GM19328 (cell line): Measurements from ENCODE around the gene STAP1.
A peak's percentile ranks its signal among the peaks of the same experiment; 100 is the strongest.

Experiments
- ATAC-seq: cut with Tn5 transposase; IDR thresholded peaks from one replicate; pipeline ENCODE4 v1.9.1; 2021; ENCODE audit warnings: mild to moderate bottlenecking, moderate library complexity; ENCODE audit not compliant: unreplicated experiment

Gene STAP1

GRCh38 chr4:67554096-67554495, 4.4 kb upstream of the STAP1 start:
- ATAC-seq, result no peak

- ATAC-seq, result no peak
Measured at GRCh38 chr4:67555447-67555846, 3.1 kb upstream of the STAP1 start.

GRCh38 chr4:67556436-67556835, 2.1 kb upstream of the STAP1 start:
- ATAC-seq, result no peak

- no peak for ATAC-seq
Measured at GRCh38 chr4:67565284-67565683, 6.8 kb downstream of the STAP1 start.

- ATAC-seq, result no peak
Measured at GRCh38 chr4:67566335-67566734, 7.8 kb downstream of the STAP1 start.

GRCh38 chr4:67568820-67569219, 10.3 kb downstream of the STAP1 start:
- no peak for ATAC-seq

DNA sequence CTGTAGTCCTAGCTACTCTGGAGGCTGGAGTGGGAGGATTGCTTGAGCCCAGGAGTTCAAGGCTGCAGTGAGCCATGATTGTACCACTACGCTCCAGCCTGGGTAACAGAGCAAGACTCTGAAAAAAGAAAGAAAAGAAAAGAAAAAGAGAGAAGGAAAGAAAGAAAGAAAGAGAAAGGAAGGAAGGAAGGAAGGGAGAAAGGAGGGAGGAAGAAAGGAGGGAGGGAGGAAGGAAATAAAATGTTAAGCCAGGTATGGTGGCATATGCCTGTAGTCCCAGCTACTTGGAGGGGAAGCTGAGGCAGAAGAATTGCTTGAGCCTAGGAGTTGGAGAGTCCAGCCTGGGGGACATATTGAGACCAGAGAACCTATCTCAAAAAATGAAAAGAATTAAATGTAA, 12.0 kb downstream of the STAP1 start:
- no peak for ATAC-seq

DNA sequence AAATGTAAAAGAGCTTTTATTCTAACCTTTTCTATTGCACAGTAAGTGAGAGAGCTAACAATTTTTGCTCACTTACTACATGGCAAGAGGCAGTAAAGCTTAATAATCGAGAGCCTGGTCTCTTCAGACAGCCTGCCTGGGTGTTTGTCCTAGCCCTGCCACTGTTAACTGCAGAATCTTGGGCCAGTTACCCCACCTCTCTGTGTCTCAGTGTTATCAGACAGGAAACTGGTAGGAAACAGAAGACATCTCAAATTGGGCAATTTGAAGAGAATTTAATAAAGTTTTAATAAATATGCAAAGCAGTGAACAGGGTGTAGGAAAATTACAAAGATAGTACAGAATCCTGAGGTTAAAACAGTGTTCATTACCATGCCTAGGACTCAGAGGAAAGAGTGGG, 13.4 kb downstream of the STAP1 start:
- ATAC-seq, result no peak

DNA sequence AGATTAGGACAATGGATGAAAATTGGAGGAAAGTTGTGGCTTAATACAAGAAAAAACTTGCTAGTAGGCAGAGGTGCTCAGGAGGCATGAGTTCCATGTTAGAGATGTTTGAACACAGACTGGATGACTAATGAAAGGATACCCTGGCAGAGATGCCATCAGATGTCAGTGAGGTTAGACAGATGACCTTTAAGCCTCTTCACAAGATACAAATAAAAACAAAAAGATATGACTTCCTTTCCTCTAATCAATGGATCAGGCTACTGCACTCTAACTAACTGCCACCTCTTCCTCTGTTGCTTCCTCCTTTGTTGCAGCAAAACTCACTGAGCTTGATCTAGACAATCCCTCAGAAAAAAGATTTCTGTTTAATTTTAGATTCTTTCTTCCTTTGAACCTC, 14.7 kb downstream of the STAP1 start:
- ATAC-seq, result no peak

GRCh38 chr4:67575232-67576058, 16.9 kb downstream of the STAP1 start:
- peak; percentile 96 for ATAC-seq

- no peak for ATAC-seq
Measured at GRCh38 chr4:67576059-67576466, 17.5 kb downstream of the STAP1 start.

- no peak for ATAC-seq
Measured at GRCh38 chr4:67576538-67576937, 18.0 kb downstream of the STAP1 start.

DNA sequence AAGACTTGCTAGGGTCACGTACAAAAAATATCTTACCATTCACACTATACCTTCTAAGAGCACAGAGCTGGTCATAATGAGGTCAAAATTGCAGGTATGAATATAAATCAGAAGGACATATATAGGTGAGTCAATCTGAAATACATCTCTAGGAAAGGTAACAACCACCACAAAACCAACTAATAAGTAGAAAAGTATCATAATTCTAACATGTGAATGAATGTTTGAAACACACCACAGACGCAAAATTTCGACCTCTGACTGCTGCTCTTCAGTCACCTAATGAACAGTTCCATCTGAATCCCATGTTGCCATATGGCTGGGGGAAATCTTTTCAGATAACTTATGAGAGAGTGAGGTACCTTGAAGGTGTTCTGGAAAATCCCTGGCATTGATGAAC, 22.1 kb downstream of the STAP1 start:
- ATAC-seq, result no peak

DNA sequence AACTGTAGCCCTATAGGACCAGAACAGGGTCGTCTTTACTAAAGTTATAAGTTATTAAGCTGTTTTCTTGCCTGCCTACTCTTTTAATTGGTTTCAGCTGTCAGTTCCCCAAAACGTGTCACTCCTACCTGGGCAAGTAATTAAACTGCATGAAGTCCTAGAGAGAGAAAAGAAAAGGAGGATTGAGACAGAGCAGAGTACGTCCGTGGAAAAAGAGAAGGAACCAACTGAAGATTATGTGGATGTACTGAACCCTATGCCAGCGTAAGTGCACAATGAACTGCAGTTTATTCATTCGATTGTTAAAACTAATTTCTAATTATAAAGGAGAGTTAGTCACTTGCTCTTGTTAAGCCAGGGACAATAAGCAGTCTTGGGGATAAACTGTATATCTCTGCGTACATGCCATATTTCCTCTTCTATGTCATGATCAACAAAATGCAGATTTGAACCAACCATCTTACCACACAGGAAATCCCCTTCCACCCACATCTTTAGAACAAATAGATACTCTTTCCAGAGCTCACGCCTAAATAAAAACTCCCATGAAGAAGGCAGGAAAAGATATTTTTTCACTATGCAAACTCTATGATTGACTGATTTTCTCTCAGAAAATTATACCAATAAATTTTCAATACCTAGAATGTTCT, 22.8 kb downstream of the STAP1 start:
- no peak for ATAC-seq

- ATAC-seq, result no peak
Measured at GRCh38 chr4:67581913-67582312, 23.4 kb downstream of the STAP1 start.

DNA sequence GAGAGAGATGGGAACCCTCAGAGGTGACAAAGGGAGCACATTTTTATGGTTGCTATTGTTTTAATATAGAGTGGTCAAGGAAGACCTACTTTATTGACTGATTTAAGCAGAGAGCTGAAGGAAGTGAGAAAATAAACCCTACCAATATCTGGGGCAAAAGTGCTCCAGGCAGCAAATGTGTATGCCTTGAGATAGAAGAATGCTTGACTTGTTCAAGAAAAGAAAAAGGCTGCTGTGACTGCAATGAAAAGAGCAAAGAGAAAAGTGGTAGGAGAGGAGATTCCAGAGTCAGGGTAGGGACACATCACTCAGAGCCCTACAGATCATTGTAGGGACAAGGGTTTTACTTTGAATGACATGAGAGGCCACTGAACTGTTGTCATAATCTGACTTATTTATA, 26.0 kb downstream of the STAP1 start:
- ATAC-seq, result no peak

DNA sequence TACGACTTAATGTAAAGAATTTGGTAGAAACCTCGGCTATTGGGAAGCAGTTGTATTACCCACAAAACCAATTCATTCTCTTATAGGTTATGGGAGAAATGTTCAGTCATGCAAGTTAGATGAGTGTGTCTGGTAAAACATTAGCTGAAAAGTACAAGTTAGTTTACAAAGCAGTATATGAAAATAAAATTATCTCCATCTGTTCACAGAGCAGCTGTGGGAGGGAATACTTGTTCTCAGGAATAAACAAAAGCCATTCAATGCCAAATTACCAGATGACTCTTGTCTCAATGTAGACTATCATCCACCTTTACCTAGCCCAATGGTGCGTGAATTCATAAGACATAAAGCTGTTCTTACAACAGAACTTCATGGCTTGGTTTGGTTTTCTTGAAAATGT, 28.6 kb downstream of the STAP1 start:
- ATAC-seq, result no peak

DNA sequence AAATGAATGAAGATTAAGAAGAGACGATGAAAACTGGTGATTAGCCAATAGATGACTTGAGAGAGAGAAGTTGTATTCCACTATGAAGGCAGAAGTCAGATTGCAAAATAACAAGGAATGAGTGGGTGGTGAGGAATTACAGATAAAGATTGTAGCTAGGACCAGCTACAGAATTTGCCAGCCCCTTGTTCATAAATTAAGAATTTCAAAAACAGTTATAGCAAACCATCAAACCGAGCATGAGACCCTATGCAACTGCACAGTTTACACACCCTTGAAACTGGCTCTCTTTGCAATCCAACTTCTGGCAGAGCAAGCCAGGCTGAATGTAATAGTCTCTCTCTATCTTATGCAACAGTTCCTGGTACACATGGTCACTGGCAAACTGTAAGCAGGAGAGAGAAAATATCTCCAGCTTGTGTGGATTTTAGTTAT, 35.2 kb downstream of the STAP1 start:
- ATAC-seq, result no peak

GRCh38 chr4:67603310-67604028, 44.9 kb downstream of the STAP1 start:
- ATAC-seq, result no peak

DNA sequence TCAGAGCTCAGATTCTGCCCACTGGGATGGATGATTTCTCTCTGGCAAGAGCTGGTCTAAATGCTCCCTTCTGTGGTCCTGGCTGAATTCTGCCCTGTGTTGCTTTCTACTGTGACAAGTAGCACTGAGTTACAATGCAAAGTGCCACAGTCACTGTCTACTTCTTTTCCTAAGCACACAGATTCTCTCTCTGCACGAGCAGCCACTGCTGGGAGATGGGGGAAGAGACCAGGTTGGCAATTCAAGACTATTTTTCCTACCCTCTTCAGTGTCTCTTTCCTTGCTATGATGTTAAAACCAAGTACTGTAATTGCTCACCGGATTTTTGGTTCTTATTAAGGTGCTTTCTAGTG, 45.5 kb downstream of the STAP1 start:
- ATAC-seq, result no peak

GRCh38 chr4:67604749-67605148, 46.2 kb downstream of the STAP1 start:
- ATAC-seq, result no peak

DNA sequence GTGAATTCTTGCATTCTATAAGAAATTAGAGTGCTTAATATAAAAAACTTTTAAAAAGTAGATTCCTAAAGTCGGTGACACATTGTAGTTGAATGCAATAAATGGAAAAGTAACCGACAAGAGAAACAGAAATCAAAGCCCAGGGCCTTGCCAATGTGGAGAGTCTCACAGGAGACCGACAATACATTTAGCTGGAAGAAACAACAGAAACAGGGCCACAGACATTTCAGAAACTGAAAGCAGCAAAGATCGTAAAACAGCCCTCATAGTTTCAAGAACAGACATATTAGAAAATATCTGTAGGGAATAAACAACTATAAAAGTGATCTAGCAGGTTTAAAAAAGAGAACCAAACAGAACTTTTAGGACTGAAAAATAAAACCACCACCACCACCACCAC, 49.5 kb downstream of the STAP1 start:
- no peak for ATAC-seq
